H1 (cell line): ENCODE results near the gene RHOC. TPM values are rescaled to one million over a fixed set of nuclear protein-coding genes. Genes with fewer than 3 reads are reported as not detected.

ENCODE experiments used
- CTCF ChIA-PET: fragments of 300-600 bp; sonication (Branson Sonifier 250); formaldehyde crosslinking; loops from one replicate; lab custom pipeline; 2021; ENCODE audit not compliant: partially characterized antibody; lab: Charles Lee
- POLR2A ChIA-PET: fragments of 300-600 bp; sonication (Branson Sonifier 250); formaldehyde crosslinking; loops from one replicate; lab custom pipeline; 2021; ENCODE audit warnings: inconsistent platforms; ENCODE audit not compliant: partially characterized antibody; lab: Charles Lee
- DNase-seq, 2 experiments: peaks; one replicate each; pipeline versions ENCODE4 v3.0.0 to v3.0.0-alpha.2; 2010 to 2022; ENCODE audit warnings: low spot score in 2 of 2, low read depth in 1 of 2, mixed read lengths in 1 of 2
- FAIRE-seq: peaks from 2 replicates; lab custom pipeline; 2011; peaks lifted over from hg19 to GRCh38; lab: Jason Lieb, UNC
- H2AFZ ChIP-seq: 2 replicates; pipeline ENCODE4 v1.8.1; 2012; ENCODE audit warnings: low read length, inconsistent platforms
- H2AK5ac ChIP-seq: 2 replicates; pipeline ENCODE4 v1.6.1; 2013; ENCODE audit warnings: low read depth, low read length
- H2BK120ac ChIP-seq: replicated peaks from 2 replicates; pipeline ENCODE3; 2013; ENCODE audit warnings: low read depth, low read length, inconsistent platforms
- H2BK12ac ChIP-seq: 2 replicates; pipeline ENCODE4 v1.6.1; 2013; ENCODE audit warnings: low read depth, low read length
- H2BK15ac ChIP-seq: 2 replicates; pipeline ENCODE4 v1.6.1; 2013; ENCODE audit warnings: low read length
- H2BK20ac ChIP-seq: 2 replicates; pipeline ENCODE4 v1.6.1; 2013; ENCODE audit warnings: low read length
- H2BK5ac ChIP-seq: 2 replicates; pipeline ENCODE4 v1.6.1; 2013; ENCODE audit warnings: low read depth, low read length
- H3K14ac ChIP-seq: 2 replicates; pipeline ENCODE4 v1.6.1; 2013; ENCODE audit warnings: inconsistent platforms; ENCODE audit not compliant: insufficient read length
- H3K18ac ChIP-seq: 2 replicates; pipeline ENCODE4 v1.6.1; 2013; ENCODE audit warnings: low read length; ENCODE audit errors: extremely low read depth
- H3K23ac ChIP-seq: 2 replicates; pipeline ENCODE4 v1.6.1; 2013; ENCODE audit warnings: inconsistent platforms; ENCODE audit not compliant: insufficient read length
- H3K23me2 ChIP-seq: 2 replicates; pipeline ENCODE4 v1.6.1; 2013; ENCODE audit warnings: low read depth, low read length
- H3K27ac ChIP-seq: 2 replicates; pipeline ENCODE4 v1.6.1; 2011; ENCODE audit warnings: low read depth, low read length, inconsistent platforms
- H3K27me3 ChIP-seq, 4 experiments: replicated peaks in 1 of 4; 1 replicate in 1 of 4; 2 replicates in 3 of 4; pipeline versions ENCODE4 v1.6.1 to v1.8.1; 2011 to 2013; ENCODE audit warnings: low read length in 3 of 4, mild to moderate bottlenecking in 3 of 4, inconsistent platforms in 2 of 4, mixed read lengths in 2 of 4, moderate library complexity in 1 of 4; ENCODE audit not compliant: control insufficient read depth in 3 of 4, insufficient read depth in 3 of 4; ENCODE audit errors: extremely low read depth in 1 of 4
- H3K36me3 ChIP-seq, 4 experiments: 2 replicates each; pipeline versions ENCODE4 v1.6.1 to v1.8.1; 2011 to 2013; ENCODE audit warnings: mild to moderate bottlenecking in 4 of 4, low read length in 3 of 4, moderate library complexity in 2 of 4, control low read depth in 1 of 4, inconsistent platforms in 1 of 4; ENCODE audit not compliant: insufficient read depth in 4 of 4, control insufficient read depth in 2 of 4
- H3K4ac ChIP-seq: replicated peaks from 2 replicates; pipeline ENCODE3; 2013; ENCODE audit warnings: low read length, low read depth, mixed read lengths, inconsistent platforms; ENCODE audit not compliant: insufficient read length
- H3K4me1 ChIP-seq, 4 experiments: replicated peaks in 1 of 4; 1 replicate in 1 of 4; 2 replicates in 3 of 4; pipeline versions ENCODE4 v1.6.1 to v1.8.1; 2011 to 2013; ENCODE audit warnings: low read length in 3 of 4, inconsistent platforms in 2 of 4, mixed read lengths in 1 of 4; ENCODE audit not compliant: insufficient read depth in 4 of 4, control insufficient read depth in 3 of 4
- H3K4me2 ChIP-seq, 2 experiments: 2 replicates each; pipeline versions ENCODE4 v1.6.1 to v1.8.1; 2011 to 2013; ENCODE audit warnings: low read depth in 2 of 2, low read length in 2 of 2, control low read depth in 1 of 2, inconsistent platforms in 1 of 2, mild to moderate bottlenecking in 1 of 2; ENCODE audit not compliant: insufficient read depth in 1 of 2
- H3K4me3 ChIP-seq, 4 experiments: fragments of 200-600, 300-600 bp in 1 of 4; sonication (generic), shearing (Covaris generic), sonication (Bioruptor Twin) in 1 of 4; 2 replicates each; pipeline versions ENCODE4 v1.5.1 to v1.8.1; 2011 to 2016; ENCODE audit warnings: low read length in 4 of 4, low read depth in 3 of 4, control low read depth in 2 of 4, inconsistent platforms in 2 of 4, mild to moderate bottlenecking in 2 of 4, mixed read lengths in 1 of 4, moderate library complexity in 1 of 4; ENCODE audit not compliant: insufficient read depth in 2 of 4; ENCODE audit errors: extremely low read depth in 1 of 4
- H3K56ac ChIP-seq: replicated peaks from 2 replicates; pipeline ENCODE3; 2013; ENCODE audit warnings: low read depth, mild to moderate bottlenecking, mixed read lengths, low read length, inconsistent platforms; ENCODE audit not compliant: insufficient read length
- H3K79me1 ChIP-seq: 2 replicates; pipeline ENCODE4 v1.6.1; 2013; ENCODE audit warnings: low read depth, low read length, control low read depth
- H3K79me2 ChIP-seq, 2 experiments: 2 replicates each; pipeline versions ENCODE4 v1.6.1 to v1.8.1; 2012 to 2013; ENCODE audit warnings: low read length in 2 of 2, mild to moderate bottlenecking in 2 of 2, inconsistent platforms in 1 of 2; ENCODE audit not compliant: insufficient read depth in 2 of 2, control insufficient read depth in 1 of 2
- H3K9ac ChIP-seq, 4 experiments: replicated peaks in 1 of 4; 1 replicate in 1 of 4; 2 replicates in 3 of 4; pipeline versions ENCODE4 v1.6.1 to v1.8.1; 2011 to 2013; ENCODE audit warnings: low read depth in 3 of 4, low read length in 3 of 4, control low read depth in 2 of 4, mild to moderate bottlenecking in 2 of 4, moderate library complexity in 2 of 4, inconsistent platforms in 1 of 4; ENCODE audit errors: extremely low read depth in 1 of 4
- H3K9me3 ChIP-seq, 2 experiments: 2 replicates each; pipeline versions ENCODE4 v1.6.1 to v1.8.1; 2012 to 2013; ENCODE audit warnings: mild to moderate bottlenecking in 2 of 2, moderate library complexity in 2 of 2, control low read depth in 1 of 2, inconsistent platforms in 1 of 2, low read depth in 1 of 2, low read length in 1 of 2, mixed read lengths in 1 of 2; ENCODE audit not compliant: insufficient read depth in 2 of 2
- H4K20me1 ChIP-seq, 2 experiments: replicated peaks in 1 of 2; 2 replicates each; pipeline versions ENCODE3 to v1.8.1; 2011 to 2013; ENCODE audit warnings: inconsistent platforms in 2 of 2, low read length in 2 of 2, mild to moderate bottlenecking in 1 of 2; ENCODE audit not compliant: insufficient read depth in 2 of 2, control insufficient read depth in 1 of 2
- H4K5ac ChIP-seq: 2 replicates; pipeline ENCODE4 v1.6.1; 2013; ENCODE audit warnings: low read length, low read depth, mixed read lengths, inconsistent platforms; ENCODE audit not compliant: insufficient read length
- H4K8ac ChIP-seq: 2 replicates; pipeline ENCODE4 v1.8.0; 2013; ENCODE audit warnings: mild to moderate bottlenecking, moderate library complexity, low read length, inconsistent platforms; ENCODE audit not compliant: insufficient read depth; ENCODE audit errors: extremely low read depth
- H4K91ac ChIP-seq: replicated peaks from 2 replicates; pipeline ENCODE3; 2013; ENCODE audit warnings: low read length, mixed read lengths, inconsistent platforms; ENCODE audit not compliant: insufficient read length
- ASH2L ChIP-seq: fragments of 200-600, 300-600 bp; sonication (generic); IDR thresholded peaks from one replicate; pipeline ENCODE4 v1.7.1; 2017; ENCODE audit warnings: low read length
- EGR1 ChIP-seq: IDR thresholded peaks from 2 replicates; pipeline ENCODE4 v1.6.1; 2011; ENCODE audit warnings: low read depth, low read length, borderline replicate concordance
- EP300 ChIP-seq, 2 experiments: IDR thresholded peaks; 1 replicate in 1 of 2; 2 replicates in 1 of 2; pipeline ENCODE4 v1.6.1; 2011 to 2012; ENCODE audit warnings: low read depth in 2 of 2, low read length in 2 of 2, mild to moderate bottlenecking in 2 of 2, borderline replicate concordance in 1 of 2, inconsistent platforms in 1 of 2, moderate library complexity in 1 of 2
- EZH2 ChIP-seq: fragments of 200-600 bp; sonication (generic); IDR thresholded peaks from 2 replicates; pipeline ENCODE4 v1.7.1; 2012; ENCODE audit warnings: low read depth, mild to moderate bottlenecking, moderate library complexity, low read length, inconsistent platforms; ENCODE audit not compliant: severe bottlenecking
- GTF2F1 ChIP-seq: IDR thresholded peaks from 2 replicates; pipeline ENCODE4 v1.6.1; 2012; ENCODE audit warnings: low read depth, low read length, improper control_type of control experiment, borderline replicate concordance
- MAFK ChIP-seq: IDR thresholded peaks from 2 replicates; pipeline ENCODE4 v1.6.1; 2012; ENCODE audit warnings: low read depth, mild to moderate bottlenecking, improper control_type of control experiment, low read length
- POLR2A ChIP-seq, 2 experiments: IDR thresholded peaks; 1 replicate in 1 of 2; 2 replicates in 1 of 2; pipeline ENCODE4 v1.6.1; 2011; ENCODE audit warnings: low read depth in 2 of 2, low read length in 2 of 2, mild to moderate bottlenecking in 2 of 2; ENCODE audit errors: control extremely low read depth in 1 of 2
- POU5F1 ChIP-seq: IDR thresholded peaks from 2 replicates; pipeline ENCODE4 v1.6.1; 2011; ENCODE audit warnings: low read depth, mild to moderate bottlenecking, low read length, moderate library complexity
- RXRA ChIP-seq: IDR thresholded peaks from 2 replicates; pipeline ENCODE4 v1.6.1; 2011; ENCODE audit warnings: low read depth, mild to moderate bottlenecking, low read length, moderate library complexity; ENCODE audit not compliant: insufficient read depth
- WGBS, 2 experiments: shearing (Covaris generic) in 1 of 2; methylation state at CpG; one replicate each; pipeline versions ENCODE4 v1.1.6 to v1.1.7; 2013 to 2015; ENCODE audit warnings: low lambda C conversion rate in 2 of 2, mixed read lengths in 2 of 2, inconsistent platforms in 1 of 2, low coverage in 1 of 2, missing lambda C conversion rate in 1 of 2; ENCODE audit not compliant: insufficient replicate concordance in 2 of 2, insufficient coverage in 1 of 2, insufficient read length in 1 of 2; ENCODE audit errors: extremely low coverage in 1 of 2, missing lambda C conversion rate in 1 of 2; 5-methylcytosine and 5-hydroxymethylcytosine counted together
- polyA plus RNA-seq, 7 experiments: library from polyadenylated mRNA; depleted of rRNA in 3 of 7; stranded (reverse) in 5 of 7; unstranded in 2 of 7; fragments of >200 nt in 5 of 7; fragments of 200-250 nt in 2 of 7; gene quantifications; 1 replicate in 5 of 7; 2 replicates in 1 of 7; 4 replicates in 1 of 7; pipeline versions ENCODE4 v1.2.1 to v1.2.3, GENCODE V29; 2011 to 2013; ENCODE audit warnings: missing spikeins in 2 of 7, mixed read lengths in 2 of 7
- total RNA-seq: library from RNA; stranded (reverse); fragmentation: NEBNext Ultra II Directional; extraction: Animal tissue kit (Norgen Biotek cat#: 25700); gene quantifications from 2 replicates; pipeline ENCODE4 v1.2.1, GENCODE V29; 2021
- TF ChIP-seq, protein P1 (sequence below): IDR thresholded peaks from 2 replicates; pipeline ENCODE4 v1.6.1; 2011; ENCODE audit warnings: low read depth, mild to moderate bottlenecking, low read length; ENCODE audit not compliant: insufficient read depth

RHOC gene
- total and polyA plus RNA-seq, 2 of the 8 experiments (the other 6 are each of a cell fraction or from before 2014, with no cell fraction given), result 53.6 to 97.5 TPM

DNA sequence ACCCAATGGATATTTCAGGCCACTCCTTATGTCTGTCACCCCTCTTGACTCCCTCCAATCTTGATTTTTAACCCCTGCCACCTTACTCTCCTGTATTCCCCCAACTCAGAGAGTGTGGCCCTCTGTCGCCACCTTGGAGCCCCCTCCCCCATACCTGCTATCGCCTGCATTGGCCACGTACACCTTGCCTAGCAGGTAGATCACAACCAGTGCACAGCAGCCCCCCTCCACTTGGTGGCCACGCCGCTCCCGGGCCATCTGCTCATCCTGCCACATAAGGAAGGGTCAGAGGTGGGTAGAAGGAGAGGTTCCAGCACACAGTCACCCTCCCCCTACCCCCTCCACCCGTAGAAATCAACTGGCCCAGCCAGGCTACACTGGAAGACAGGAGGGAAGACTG, 5.3 kb upstream of the RHOC start:
- Histone ChIP-seq H2BK12ac (no peak overlapping the region), H3K27ac (no peak overlapping the region), H3K23me2 (peaks cover 15% of the 10 kb centered on the region), H2BK20ac (no peak overlapping the region), H2BK15ac (no peak overlapping the region), H4K5ac (no peak overlapping the region), H3K56ac (no peak overlapping the region), H2AK5ac (no peak overlapping the region), H3K23ac (no peak overlapping the region), H4K91ac (no peak overlapping the region), H3K79me2 (no peaks in the 10 kb centered on the region), H3K14ac (no peak overlapping the region), H3K27me3 (peaks cover 0 to 18% (median 8%) of the 10 kb centered on the region in 4 experiments; a peak in 4 of 7 replicates), H3K79me1 (no peaks in the 10 kb centered on the region), H3K36me3 (peaks cover 0 to 5% (median 3%) of the 10 kb centered on the region in 4 experiments; a peak in 4 of 8 replicates), H2BK5ac (no peak overlapping the region), H2BK120ac (no peak overlapping the region), H3K9me3 (no peaks in the 10 kb centered on the region), H3K4ac (no peak overlapping the region), H3K4me3 (no peak overlapping the region), H2AFZ (no peak overlapping the region), H4K20me1 (peaks cover 0 to 8% of the 10 kb centered on the region in 2 experiments), H3K4me2 (no peak overlapping the region), H3K9ac (no peak overlapping the region), H4K8ac (no peak overlapping the region), H3K18ac (no peak overlapping the region), H3K4me1 (peaks cover 0 to 27% (median 16%) of the 10 kb centered on the region in 4 experiments; a peak in 6 of 7 replicates)
- no peak for TF ChIP-seq ASH2L
- TF ChIP-seq MAFK, result no peak
- TF ChIP-seq GTF2F1, result no peak
- TF ChIP-seq RXRA, result no peak
- no peak for TF ChIP-seq EP300 (IDR thresholded peaks at IDR 0.05; ENCODE audit: borderline replicate concordance in 1 of 2, low read depth in 2 of 2, low read length in 2 of 2)
- no peak for TF ChIP-seq EZH2
- TF ChIP-seq, protein P1, sequence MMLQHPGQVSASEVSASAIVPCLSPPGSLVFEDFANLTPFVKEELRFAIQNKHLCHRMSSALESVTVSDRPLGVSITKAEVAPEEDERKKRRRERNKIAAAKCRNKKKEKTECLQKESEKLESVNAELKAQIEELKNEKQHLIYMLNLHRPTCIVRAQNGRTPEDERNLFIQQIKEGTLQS, result no peak
- TF ChIP-seq POU5F1, result no peak
- TF ChIP-seq POLR2A (IDR thresholded peaks at IDR 0.05; ENCODE audit: control extremely low read depth in 1 of 2, low read depth in 2 of 2, low read length in 2 of 2), result no peak
- TF ChIP-seq EGR1, result no peak
- ChIA-PET POLR2A (interaction anchor here (0.6 to 4.3 kb wide), 6 partner anchors 8 to 316 kb away, joined by 3 to 32 read pairs (median 6); partner anchors contain the start of genes CTTNBP2NL and MOV10), CTCF (interaction anchor here (1.0 to 14.2 kb wide), 3 partner anchors 9 to 169 kb away, joined by 3 to 547 read pairs (median 35); no protein-coding TSS in a partner anchor)
- WGBS, 2 experiments, result 85% methylated on average over 7 of the region's 7 CpGs; no CpG with 5 or more reads in 1 of the 2 experiments
- DNase-seq (no peak), FAIRE-seq (no peak)
